ENCODE measurements around the gene BSND. TPM values are rescaled to one million over a fixed set of nuclear protein-coding genes. Genes with fewer than 3 reads are reported as not detected.

Gene BSND
- total RNA-seq, 2 experiments from 2014 or later = not detected

- intact Hi-C loops (cut with micrococcal nuclease) = no loop called here
- Mint-ChIP-seq H3K4me3 (no peak overlapping the region), H3K27me3 (peaks cover 28% of the 10 kb centered on the region), H3K9me3 (no peaks in the 10 kb centered on the region), H3K36me3 (ENCODE audit: low read depth) (no peaks in the 10 kb centered on the region), H3K27ac (no peak overlapping the region), H3K4me1 (ENCODE audit: low read depth) (peaks cover 2% of the 10 kb centered on the region)
- TF ChIP-seq CTCF (IDR thresholded peaks at IDR 0.05) = no peak
- CTCF ChIA-PET = interaction anchor here (2.4 to 2.7 kb wide), 2 partner anchors 29 to 34 kb away, joined by 10 to 12 read pairs; no protein-coding TSS in a partner anchor
- POLR2A ChIA-PET = interaction anchor here (0.6 kb wide), 1 partner anchor 12 kb away, joined by 3 read pairs; no protein-coding TSS in a partner anchor
- DNase-seq = no peak
- no peak for ATAC-seq
Measured at GRCh38 chr1:54979327-54979891, 19.3 kb upstream of the BSND start.

- TF ChIP-seq CTCF (IDR thresholded peaks at IDR 0.05) = no peak
- DNase-seq (no peak), ATAC-seq (no peak)
- Mint-ChIP-seq H3K27ac (no peak overlapping the region), H3K27me3 (peaks cover 27% of the 10 kb centered on the region), H3K4me3 (no peak overlapping the region), H3K9me3 (no peaks in the 10 kb centered on the region), H3K4me1 (ENCODE audit: low read depth) (peaks cover 2% of the 10 kb centered on the region), H3K36me3 (ENCODE audit: low read depth) (no peaks in the 10 kb centered on the region)
- intact Hi-C loops (cut with micrococcal nuclease) = no loop called here
- ChIA-PET POLR2A (no interaction called here), CTCF (no interaction called here)
Measured at GRCh38 chr1:54980046-54980527, 18.6 kb upstream of the BSND start.

DNA sequence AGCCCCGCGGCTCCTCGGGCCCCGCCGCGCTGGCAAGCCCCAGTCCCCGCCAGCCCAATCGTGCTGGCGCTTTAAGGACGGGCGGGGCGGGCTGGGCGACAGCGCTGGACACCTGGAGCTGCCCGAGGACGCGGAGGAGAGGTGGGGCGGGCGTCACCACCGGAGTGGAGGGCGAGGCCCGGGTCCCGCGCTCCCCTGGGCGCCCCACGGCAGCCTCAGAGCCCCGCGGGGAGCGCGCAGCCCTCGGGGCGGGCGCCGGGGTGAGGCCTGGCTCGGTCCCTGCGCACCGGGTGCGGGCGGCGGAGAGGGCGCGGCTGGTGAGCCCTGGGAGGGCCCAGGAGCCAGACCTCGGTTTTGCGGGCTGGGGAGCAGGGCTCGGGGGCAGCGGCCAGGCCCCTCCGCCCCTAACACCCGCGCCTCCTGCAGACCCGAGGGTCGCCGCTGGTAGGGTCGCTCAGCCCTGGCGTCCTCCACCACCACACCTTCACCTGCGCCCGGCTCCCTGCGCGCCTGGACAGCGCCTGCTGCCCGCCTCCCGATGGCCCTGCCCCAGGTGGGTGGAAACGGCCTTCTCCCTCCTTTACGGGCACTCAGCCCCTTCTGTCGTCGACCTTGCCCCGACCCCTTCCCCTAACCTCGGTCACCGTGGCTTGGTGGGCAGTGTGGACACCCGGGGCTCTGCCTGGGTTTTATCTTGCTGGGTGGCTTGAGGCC lies 18.0 kb upstream of the BSND start, which contains the start of gene TMEM61:
Gene TMEM61 (plus strand): TSS at position 101 of the 714 bp plus-strand sequence. CDS start 438 bp downstream, at position 539.
- intact Hi-C loops (cut with micrococcal nuclease) = no loop called here
- no peaks in the 10 kb centered on the region for H3K9me3 Mint-ChIP-seq
- TF ChIP-seq CTCF (IDR thresholded peaks at IDR 0.05) = no peak
- CTCF ChIA-PET = no interaction called here
- no peak within 1 kb of the TSS for H3K27ac Mint-ChIP-seq
- no peak for DNase-seq
- H3K4me1 Mint-ChIP-seq (ENCODE audit: low read depth) = peaks cover 2% of the 10 kb centered on the region
- H3K36me3 Mint-ChIP-seq (ENCODE audit: low read depth) = no peaks in the 10 kb centered on the region
- no peak for ATAC-seq
- POLR2A ChIA-PET = no interaction called here
- H3K4me3 Mint-ChIP-seq = no peak within 1 kb of the TSS
- H3K27me3 Mint-ChIP-seq = peaks cover 25% of the 10 kb centered on the region

DNA sequence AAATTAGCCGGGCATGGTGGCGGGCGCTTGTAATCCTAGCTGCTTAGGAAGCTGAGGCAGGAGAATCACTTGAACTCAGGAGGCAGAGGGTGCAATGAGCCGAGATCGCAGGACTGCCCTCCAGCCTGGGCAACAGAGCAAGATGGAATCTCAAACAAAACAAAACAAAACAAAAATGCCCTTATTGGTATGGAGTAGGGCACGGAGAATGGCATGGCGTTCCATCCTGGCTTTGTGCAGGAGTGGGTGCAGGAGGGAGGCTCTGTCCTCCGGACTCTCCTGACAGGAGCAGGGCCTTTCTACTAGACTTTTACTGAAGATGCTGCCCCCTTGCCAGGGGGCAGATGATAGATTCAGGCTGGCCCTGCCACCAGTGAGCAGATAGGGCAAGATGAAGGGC lies 17.3 kb upstream of the BSND start:
- no peak overlapping the region for H3K27ac Mint-ChIP-seq
- intact Hi-C loops (cut with micrococcal nuclease) = no loop called here
- CTCF ChIA-PET = no interaction called here
- peaks cover 25% of the 10 kb centered on the region for H3K27me3 Mint-ChIP-seq
- TF ChIP-seq CTCF (IDR thresholded peaks at IDR 0.05) = no peak
- ATAC-seq = no peak
- H3K9me3 Mint-ChIP-seq = no peaks in the 10 kb centered on the region
- H3K36me3 Mint-ChIP-seq (ENCODE audit: low read depth) = no peaks in the 10 kb centered on the region
- POLR2A ChIA-PET = no interaction called here
- H3K4me1 Mint-ChIP-seq (ENCODE audit: low read depth) = peaks cover 2% of the 10 kb centered on the region
- no peak for DNase-seq
- no peak overlapping the region for H3K4me3 Mint-ChIP-seq

GRCh38 chr1:54982739-54983138 lies 16.0 kb upstream of the BSND start:
- H3K27me3 Mint-ChIP-seq = peaks cover 25% of the 10 kb centered on the region
- H3K9me3 Mint-ChIP-seq = no peaks in the 10 kb centered on the region
- intact Hi-C loops (cut with micrococcal nuclease) = no loop called here
- H3K4me3 Mint-ChIP-seq = no peak overlapping the region
- DNase-seq (no peak), ATAC-seq (no peak)
- no peaks in the 10 kb centered on the region for H3K36me3 Mint-ChIP-seq (ENCODE audit: low read depth)
- no peak overlapping the region for H3K27ac Mint-ChIP-seq
- TF ChIP-seq CTCF (IDR thresholded peaks at IDR 0.05) = no peak
- ChIA-PET POLR2A (no interaction called here), CTCF (no interaction called here)
- peaks cover 2% of the 10 kb centered on the region for H3K4me1 Mint-ChIP-seq (ENCODE audit: low read depth)

Data from activated CD8-positive, alpha-beta T cell treated with anti-CD3 and anti-CD28 coated beads for 36 hours (primary cell).